ENCODE data around the gene CDYL. TPM values are rescaled to one million over a fixed set of nuclear protein-coding genes. Genes with fewer than 3 reads are reported as not detected.

The CDYL gene
- total RNA-seq, 1 experiment from 2014 or later, result 13.0 TPM

GRCh38 chr6:4964675-4965561, 188.7 kb downstream of the CDYL start:
- DNase-seq (ENCODE audit: low read depth), result no peak

- DNase-seq (ENCODE audit: low read depth), result no peak
Observed at GRCh38 chr6:4965562-4966389, 189.6 kb downstream of the CDYL start.

GRCh38 chr6:4967301-4968030, 191.3 kb downstream of the CDYL start:
- DNase-seq (ENCODE audit: low read depth), result no peak

GRCh38 chr6:4969609-4970285, 193.5 kb downstream of the CDYL start:
- no peak for DNase-seq (ENCODE audit: low read depth)

- no peak for DNase-seq (ENCODE audit: low read depth)
Observed at GRCh38 chr6:4970739-4971395, 194.7 kb downstream of the CDYL start.

GRCh38 chr6:4971851-4972250, 195.6 kb downstream of the CDYL start:
- DNase-seq (ENCODE audit: low read depth), result no peak

GRCh38 chr6:4972438-4972837, 196.2 kb downstream of the CDYL start:
- no peak for DNase-seq (ENCODE audit: low read depth)

- no peak for DNase-seq (ENCODE audit: low read depth)
Observed at GRCh38 chr6:4973415-4973814, 197.2 kb downstream of the CDYL start.

- DNase-seq (ENCODE audit: low read depth), result peak; percentile 18
Observed at GRCh38 chr6:4973982-4974745, 198.0 kb downstream of the CDYL start.

- no peak for DNase-seq (ENCODE audit: low read depth)
Observed at GRCh38 chr6:4974962-4975361, 198.8 kb downstream of the CDYL start.

GRCh38 chr6:4975506-4975905, 199.3 kb downstream of the CDYL start:
- no peak for DNase-seq (ENCODE audit: low read depth)

GRCh38 chr6:4977468-4977867, 201.3 kb downstream of the CDYL start:
- DNase-seq (ENCODE audit: low read depth), result no peak

- DNase-seq (ENCODE audit: low read depth), result no peak
Observed at GRCh38 chr6:4979426-4979825, 203.2 kb downstream of the CDYL start.

GRCh38 chr6:4981761-4982160, 205.6 kb downstream of the CDYL start:
- no peak for DNase-seq (ENCODE audit: low read depth)

GRCh38 chr6:4983322-4983721, 207.1 kb downstream of the CDYL start:
- DNase-seq (ENCODE audit: low read depth), result no peak

- DNase-seq (ENCODE audit: low read depth), result no peak
Observed at GRCh38 chr6:4986999-4987398, 210.8 kb downstream of the CDYL start.

GRCh38 chr6:4987432-4987831, 211.2 kb downstream of the CDYL start:
- DNase-seq (ENCODE audit: low read depth), result no peak

GRCh38 chr6:4994741-4995140, 218.5 kb downstream of the CDYL start:
- DNase-seq (ENCODE audit: low read depth), result no peak

GRCh38 chr6:4997862-4998261, 221.7 kb downstream of the CDYL start:
- DNase-seq (ENCODE audit: low read depth), result no peak

GRCh38 chr6:4999586-4999985, 223.4 kb downstream of the CDYL start:
- no peak for DNase-seq (ENCODE audit: low read depth)
